DMS 273 treated with DMSO at 0.1 percent for 48 hours (cell line): ENCODE results near the gene WDR41.

Source experiments
- DNase-seq: peaks from one replicate; lab custom pipeline; 2025; lab: John Stamatoyannopoulos, UW

WDR41 gene

DNA sequence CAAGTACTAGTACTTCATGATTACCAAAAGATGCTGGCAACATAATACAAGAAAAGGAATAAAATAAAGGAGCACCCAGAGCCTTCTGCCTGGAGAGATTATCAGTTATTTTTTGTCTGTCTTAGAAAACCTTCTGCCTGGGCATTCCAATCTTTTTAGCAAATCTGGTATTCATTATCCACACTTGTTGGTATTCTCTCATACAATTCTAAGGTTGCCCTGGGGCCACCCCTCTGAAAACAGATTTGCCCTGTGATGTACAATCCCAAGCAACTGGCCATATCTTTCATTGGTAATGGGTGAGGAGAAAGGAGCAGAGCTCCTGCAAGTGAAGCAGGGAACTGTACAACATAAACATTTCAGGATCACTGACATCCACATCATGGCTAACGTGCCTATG, 47.8 kb downstream of the WDR41 start:
- no peak for DNase-seq

DNA sequence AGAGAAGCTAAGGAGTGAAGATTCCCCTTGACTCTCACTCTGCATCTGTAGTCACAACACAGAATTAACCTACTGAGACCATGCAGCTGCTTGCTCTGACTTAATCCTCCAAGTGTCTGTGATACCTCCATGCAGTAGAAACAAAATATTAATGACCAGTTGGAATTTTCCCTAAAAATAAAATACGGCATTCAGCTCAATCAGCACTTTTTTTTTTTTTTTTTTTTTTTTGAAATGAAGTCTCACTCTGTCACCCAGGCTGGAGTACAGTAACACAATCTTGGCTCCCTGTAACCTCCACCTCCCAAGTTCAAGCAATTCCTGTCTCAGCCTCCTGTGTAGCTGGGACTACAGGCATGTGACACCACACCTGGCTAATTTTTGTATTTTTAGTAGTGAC, 48.4 kb downstream of the WDR41 start:
- DNase-seq: no peak

DNA sequence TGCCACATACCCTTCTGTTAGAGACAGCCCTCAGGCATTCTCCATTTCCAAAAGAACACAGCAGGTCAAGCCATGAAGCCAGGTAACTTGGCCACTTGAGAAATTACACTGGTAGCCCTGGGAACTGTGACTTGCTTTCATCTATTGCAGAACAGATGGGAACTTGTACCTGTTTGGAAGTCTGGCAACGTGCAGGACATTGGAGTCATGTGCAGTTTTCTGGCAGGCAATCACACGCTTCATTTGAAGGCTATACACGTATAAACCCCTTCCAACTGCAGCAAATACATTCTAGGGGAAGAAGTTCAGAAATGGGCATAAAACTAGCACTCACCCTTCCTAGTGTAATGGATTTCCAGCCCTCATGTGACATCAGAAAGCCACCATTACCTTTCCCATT, 54.0 kb downstream of the WDR41 start:
- DNase-seq: no peak

DNA sequence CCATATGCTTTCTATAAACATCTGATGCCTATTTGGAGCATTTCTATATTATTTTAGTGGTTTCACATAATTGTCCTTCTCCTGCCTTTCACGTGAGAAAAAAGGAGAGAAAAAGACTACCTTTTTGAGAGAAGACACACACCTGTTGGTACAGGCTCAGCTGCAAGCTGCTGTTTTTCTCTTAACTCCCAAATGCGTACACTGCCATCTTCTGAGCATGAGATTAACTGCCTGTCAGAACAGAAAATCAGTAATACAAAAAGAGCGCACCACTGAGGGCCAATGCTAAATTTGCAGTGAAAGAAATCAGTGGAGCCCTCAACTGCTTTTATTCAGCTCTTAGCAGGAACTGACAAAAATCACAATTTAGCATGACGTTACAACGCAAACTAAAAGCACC, 54.9 kb downstream of the WDR41 start:
- DNase-seq: no peak

DNA sequence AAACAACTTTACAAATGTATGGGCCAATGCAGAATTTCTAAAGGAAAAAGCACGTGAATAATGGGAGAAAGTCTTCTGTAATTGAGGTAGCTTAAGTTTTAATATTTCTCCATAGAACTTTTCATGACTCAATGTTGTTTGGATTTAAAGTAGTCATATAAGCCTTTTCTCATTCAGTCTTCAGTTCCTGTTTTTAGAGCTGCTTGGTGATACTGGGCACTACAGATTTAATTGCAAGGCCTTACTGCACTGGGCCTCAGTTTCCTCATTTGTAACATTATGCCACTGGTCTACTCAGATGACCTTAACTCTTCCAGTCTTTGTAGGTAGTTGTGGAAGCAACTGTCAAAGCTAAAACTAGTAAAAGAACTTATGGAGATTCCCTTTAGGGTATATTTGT, 60.4 kb downstream of the WDR41 start:
- DNase-seq: no peak

DNA sequence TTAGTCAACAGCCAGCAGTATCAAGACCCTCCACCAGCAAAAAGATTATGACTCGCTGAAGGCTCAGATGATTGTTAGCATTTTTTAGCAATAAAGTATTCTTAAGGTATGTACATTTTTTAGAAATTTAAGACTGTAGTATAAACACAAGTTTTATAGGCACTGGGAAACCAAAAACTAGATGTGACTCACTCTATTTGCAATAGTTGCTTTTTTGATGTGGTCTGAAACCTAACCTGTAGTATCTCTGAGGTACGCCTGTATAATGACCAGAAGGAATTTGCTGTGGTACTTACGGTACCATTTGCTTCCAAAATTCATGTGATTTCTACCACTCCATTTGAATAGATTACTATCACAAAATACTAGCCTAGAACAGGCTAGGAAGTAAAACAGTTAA, 60.8 kb downstream of the WDR41 start:
- no peak for DNase-seq

DNA sequence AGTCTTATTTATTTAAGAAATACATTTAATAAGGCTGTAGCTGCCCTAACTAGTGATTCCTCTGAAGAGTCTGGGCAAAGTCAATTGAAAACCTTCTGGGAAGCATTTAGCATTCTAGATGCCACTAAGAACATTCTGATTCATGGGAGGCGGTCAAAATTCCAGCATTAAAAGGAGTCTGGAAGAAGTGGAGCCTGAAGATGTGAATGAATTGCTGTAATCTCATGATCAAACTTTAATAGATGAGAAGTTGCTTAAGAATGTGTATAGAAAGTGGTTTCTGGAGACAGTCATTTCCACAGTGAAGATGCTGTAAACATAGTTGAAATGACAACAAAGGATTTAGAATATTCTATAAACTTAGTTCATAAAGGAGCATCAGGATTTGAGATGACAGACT, 61.4 kb downstream of the WDR41 start:
- no peak for DNase-seq

DNA sequence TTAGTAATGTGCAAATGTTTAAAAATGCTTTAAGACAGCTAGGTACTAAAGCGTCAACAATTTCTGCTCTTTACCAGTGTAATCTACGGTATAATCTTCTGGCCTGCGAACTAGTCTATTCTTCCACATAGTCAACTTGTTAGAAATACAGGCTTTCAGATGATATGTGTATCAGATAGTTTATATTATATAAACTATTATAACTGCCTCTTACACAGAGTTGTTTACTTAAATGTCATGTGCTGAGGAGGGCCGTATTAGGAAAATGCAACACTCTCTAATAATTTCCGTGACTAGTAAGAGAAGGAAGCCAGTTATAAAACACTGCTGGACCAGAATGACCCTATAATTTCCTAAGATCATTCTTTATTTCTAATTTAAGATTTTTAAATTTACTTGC, 63.6 kb downstream of the WDR41 start:
- DNase-seq: no peak

DNA sequence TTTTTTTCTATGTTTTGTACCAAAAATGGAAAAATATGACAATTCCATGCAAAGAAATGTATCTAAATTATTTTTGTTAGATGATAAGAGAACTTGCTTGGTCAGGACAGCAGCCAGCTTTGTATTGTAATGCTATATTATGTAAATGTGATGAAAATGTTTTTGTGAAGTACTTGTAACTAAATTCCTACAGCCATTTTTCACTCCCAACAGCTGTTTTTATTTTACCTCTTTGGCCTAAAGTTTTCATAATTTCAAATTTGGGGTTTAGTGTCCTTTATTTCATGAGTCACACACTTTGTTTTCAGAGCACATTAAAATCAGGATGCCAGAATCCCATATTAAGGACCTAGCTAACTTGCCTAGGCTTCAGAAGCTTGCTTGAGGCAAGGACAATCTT, 64.1 kb downstream of the WDR41 start:
- DNase-seq: no peak

DNA sequence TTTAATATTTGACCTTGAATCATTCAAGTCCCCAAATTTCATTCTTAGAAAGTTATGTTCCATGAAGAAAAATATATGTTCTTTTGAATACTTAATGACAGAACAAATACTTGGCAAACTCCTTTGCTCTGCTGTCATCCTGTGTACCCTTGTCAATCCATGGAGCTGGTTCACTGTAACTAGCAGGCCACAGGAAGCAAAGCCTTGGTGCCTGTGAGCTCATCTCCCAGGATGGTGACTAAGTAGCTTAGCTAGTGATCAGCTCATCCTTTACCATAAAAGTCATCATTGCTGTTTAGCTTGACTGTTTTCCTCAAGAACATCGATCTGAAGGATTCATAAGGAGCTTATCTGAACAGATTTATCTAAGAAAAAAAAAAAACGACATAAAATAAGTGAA, 65.4 kb downstream of the WDR41 start:
- DNase-seq: no peak

DNA sequence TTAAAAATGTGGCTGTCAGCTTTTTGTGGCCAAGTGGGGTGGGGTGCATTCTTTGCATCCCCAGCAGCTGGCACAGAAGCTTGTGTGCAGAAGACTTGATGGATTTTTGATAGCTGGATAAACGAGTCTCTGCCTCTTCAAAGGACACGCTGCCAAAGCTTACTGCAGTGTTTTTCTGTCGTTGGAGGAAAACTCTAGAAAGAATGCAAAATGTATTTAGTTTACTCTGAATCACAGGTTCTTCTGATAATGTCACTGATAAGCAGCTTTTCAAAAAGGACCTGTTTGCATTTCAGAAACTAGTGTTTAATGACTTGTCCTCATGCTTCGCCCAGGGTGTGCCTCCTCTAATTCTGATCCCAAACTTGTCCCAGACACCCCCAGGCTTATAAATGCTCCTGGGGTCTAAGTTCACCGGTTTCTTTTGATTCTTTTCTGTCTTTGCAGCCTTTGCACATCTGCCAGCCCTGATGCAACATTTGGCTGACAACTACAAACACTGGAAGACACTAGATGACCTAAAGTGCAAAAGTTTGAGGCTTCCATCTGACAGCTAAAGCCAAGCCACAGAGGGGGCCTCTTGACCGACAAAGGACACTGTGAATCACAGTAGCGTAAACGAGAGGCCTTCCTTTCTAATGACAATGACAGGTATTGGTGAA, 66.0 kb downstream of the WDR41 start:
- DNase-seq: no peak

DNA sequence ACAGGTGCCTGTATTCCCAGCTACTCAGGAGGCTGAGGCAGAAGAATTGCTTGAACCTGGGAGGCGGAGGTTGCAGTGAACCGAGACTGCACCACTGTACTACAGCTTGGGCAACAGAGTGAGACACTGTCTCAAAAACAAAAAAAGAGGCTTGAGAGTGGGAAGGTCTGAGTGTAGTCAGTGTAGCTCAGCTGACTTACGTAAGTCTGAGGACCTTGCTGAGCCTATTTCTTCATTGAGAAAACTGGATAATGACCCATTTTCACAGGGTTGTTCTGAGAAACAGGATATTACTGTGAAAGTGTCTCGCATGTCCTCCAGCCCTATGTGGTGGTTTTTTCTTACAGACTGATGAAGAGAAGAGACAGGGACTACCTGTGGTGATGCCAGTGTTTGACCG, 66.7 kb downstream of the WDR41 start:
- no peak for DNase-seq

DNA sequence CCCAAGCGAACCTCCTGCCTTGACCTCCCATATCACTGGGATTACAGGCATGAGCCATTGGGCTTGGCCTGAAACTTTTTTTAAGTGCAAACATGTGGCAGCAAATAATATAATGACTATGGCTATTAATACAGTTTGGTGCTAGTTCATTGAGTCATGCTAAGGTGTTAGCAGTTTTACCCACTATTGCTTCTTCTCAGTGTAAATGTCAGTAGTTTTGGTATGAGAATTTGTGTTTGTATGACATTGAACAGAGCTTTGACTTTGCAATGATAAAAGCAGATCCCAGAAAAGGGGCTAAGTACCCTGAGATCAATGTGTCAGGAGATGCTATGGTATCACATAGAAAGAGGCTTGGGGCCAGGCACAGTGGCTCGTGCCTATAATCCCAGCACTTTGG, 67.2 kb downstream of the WDR41 start:
- DNase-seq: no peak

DNA sequence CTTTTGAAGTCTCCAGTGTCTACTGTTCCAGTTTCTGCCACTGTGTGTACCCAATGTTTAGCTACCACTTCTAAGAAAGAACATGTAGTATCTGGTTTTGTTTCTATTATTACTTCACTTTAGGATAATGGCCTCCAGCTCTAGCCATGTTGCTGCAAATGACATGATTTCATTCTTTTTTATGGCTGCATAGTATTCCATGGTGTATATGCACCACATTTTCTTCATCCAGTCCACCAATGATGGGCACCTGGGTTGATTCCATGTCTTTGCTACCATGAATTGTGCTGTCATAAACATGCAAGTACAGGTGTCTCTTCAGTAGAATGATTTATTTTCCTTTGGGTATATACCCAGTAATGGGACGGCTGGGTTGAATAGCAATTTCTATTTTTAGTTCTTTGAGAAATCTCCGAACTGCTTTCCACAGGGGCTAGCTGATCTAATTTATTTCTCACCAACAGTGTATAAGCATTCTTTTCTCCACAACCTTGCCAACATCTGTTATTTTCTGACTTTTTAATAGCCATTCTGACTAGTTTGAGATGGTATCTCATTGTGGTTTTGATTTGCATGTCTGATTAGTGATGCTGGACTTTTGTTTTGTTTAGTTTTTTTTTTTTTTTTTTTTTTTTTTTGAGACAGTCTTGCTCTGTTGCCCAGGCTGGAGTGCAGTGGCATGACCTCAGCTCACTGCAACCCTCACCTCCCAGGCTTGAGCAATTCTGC, 68.9 kb downstream of the WDR41 start:
- DNase-seq: no peak

DNA sequence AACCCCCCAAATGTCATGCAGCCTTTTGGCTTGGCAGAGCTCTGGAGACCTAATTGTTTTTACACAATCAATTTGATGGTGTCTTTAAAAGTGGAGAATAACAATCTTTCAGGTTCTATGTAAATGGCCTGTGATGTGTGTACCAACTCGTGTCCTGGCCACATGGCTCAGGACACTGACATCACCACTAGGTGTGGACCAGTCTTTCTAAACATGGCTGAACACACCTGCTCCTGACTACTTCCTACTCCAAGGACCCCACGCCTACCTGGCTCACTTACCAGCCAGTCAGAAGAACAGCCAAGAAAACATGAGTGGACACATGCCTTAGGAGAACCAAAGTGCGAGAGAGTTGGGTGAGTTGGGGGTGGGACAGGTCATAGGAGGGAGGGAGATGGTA, 71.2 kb downstream of the WDR41 start:
- no peak for DNase-seq

DNA sequence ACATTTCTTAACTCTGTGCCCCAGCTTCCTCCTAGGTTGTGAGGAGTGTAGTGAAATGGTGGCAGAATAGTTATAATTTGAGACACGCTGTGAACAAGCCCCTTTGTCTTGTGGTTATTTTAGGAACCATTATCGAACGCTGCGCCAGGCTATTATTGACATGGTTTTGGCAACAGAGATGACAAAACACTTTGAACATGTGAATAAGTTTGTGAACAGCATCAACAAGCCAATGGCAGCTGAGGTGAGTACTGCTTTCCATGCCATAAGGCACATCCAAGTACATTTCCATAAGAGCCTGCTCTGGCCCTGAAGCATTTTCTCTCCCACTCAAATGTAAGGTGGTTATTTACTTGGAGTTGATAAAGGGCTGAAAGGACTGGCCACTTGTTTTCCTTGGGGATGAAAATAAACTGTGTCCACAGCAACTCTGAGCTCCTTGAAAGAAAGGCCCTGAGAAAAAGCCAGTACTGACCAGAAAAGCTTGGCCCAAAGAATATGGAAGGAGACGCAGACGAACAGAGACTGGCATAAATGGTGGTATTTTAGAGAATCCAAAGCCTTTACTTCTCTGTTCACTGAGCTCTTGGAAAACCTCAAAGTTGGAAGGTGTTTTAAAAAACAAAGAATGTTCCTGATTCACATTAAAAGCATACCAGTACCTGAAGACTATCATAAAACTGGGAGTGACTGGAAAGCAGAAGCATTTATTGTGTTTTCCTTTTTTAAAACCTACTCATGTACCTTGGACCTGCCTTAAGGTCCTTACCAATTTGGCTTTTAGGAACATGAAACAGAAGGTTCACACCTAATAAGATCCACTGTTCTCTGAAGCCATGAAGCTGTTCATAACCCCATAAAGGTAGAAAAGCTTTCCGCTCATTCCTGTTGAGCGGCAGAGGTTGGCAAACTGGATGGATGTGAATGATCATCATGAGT, 72.2 kb downstream of the WDR41 start:
- DNase-seq: no peak

DNA sequence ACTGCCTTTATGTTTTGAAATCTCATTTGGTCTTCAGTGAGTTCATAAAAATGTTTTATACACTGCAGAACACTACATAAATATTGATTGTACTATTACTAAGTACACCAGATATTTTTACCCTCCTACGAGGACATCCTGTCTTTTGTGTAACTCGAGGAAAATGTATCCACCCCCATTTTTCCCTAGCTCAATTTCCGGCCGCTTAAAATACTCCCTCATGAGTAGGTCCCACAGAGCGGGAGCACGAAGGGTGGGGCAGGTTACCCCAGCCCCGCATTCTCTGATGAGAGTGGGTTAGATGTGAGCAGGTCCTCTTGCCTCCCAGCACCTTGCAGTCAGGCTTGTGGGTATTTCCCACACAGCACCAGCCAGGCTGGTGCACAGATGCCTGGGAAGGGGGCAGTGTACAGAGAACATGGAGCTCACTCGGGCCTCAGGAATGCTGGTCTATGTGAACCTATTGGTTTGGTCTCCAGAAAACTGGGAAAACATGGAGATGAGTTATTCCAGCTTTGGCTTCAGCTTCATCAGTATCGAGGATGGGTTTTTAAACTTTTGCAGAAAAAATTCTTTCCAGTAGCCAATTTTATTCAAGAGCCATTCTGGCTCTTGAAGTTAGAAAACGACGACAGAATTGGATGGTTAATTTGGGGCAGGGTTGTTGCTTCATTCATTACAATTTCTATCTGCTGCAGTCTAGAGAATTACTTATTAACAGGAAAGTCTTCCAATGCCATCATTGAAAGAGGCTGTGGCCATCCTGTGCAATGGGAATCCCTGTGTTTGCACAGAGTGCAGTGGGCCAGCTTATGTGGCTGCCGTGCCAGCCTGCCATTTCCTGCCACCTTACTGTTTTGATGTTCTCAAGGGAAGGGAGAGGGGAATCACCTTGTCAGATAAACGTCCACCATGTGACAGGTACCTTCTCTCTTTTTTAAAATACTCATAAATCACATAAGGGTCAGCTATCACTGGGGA, 73.2 kb downstream of the WDR41 start:
- DNase-seq: no peak

DNA sequence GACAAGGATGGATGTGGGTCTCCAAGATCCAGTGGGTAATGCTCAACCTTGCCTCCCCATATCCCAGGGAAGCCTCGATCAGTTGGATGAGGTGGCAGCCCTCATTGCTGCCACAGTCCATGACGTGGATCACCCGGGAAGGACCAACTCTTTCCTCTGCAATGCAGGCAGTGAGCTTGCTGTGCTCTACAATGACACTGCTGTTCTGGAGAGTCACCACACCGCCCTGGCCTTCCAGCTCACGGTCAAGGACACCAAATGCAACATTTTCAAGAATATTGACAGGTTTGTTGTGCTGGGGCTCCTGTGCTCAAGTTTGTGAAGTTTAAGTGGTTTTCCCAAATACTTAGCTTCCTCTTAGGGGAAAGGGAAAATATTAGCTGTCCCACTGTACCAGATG, 74.0 kb downstream of the WDR41 start:
- DNase-seq: no peak

DNA sequence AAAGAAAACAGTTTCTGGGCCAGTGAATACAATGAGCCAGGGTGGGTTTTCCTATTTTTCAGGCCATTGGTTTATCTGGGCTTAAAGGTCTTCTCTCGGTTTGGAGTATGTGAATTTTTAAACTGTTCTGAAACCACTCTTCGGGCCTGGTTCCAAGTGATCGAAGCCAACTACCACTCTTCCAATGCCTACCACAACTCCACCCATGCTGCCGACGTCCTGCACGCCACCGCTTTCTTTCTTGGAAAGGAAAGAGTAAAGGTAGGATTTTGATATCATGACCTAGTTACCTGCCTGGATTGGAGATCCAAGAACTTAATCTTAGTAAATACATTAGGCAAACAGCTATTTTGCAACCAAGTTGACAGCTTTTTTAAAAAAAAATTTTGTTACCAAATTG, 79.1 kb downstream of the WDR41 start:
- DNase-seq: no peak

DNA sequence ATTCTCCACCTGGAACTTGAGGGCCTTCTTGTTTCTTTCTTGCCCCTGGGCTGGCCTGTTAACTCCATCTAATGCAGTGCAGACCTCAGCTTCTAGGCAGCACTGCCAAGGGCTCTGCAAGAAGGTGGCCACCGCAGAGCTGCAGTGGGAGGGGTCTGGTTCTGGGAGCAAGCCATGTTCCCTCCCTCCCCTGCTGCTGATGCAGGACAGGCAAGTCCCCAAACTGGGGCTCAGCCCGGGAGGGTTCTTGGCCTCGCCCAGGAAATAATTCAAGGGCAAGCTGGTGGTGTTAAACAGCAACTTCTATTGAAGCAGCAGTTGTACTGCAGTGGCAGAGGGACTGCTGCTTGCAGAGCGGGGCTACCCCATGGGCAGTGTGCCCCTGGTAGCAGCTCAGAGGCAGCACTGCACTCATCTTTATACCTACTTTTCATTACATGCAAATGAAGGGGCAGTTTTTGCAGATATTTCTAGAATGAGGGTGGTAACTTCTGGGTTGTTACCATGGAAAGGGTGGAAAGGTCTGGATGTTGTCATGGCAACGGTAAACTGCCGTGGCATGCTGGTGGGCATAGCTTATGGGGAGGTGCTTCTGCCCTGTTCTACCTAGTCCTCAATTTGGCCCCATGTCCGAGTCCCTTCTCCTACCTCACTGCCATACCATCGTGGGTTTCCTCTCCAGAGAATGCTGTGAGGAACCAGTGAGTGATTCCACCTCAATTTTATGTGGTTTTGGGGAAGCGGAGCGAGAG, 82.1 kb downstream of the WDR41 start:
- no peak for DNase-seq

DNA sequence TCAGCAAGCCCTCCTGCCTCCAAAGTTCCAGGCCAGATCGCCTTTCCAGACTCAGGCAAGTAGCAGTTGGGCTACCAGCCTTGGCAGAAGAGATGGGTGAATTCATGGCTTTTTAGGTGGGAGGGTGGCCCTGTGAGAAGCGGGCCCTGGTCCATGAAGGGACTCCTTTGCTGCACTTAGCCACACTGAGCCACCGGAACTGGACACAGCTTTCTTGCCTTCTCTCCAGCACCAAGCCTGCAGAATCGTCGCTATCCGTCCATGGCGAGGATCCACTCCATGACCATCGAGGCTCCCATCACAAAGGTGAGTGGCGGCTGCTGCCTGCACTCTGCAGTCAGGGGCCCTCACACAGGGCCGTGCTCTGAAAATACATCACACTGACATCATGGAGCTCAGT, 85.0 kb downstream of the WDR41 start:
- no peak for DNase-seq
